MM.1S (cell line): ENCODE results near the gene CACNB4.

ENCODE experiments used
- DNase-seq: peaks from one replicate; pipeline ENCODE4 v3.0.0-alpha.2; 2015
- H2AFZ ChIP-seq: fragments of 300-600 bp; sonication (generic); 2 replicates; pipeline ENCODE4 v1.6.0; 2016; ENCODE audit warnings: antibody characterized with exemption, low read length
- H3F3A ChIP-seq: fragments of 300-600 bp; sonication (generic); 2 replicates; pipeline ENCODE4 v1.6.1; 2016; ENCODE audit warnings: mild to moderate bottlenecking, antibody characterized with exemption, low read length, moderate library complexity, mixed read lengths; ENCODE audit not compliant: insufficient read depth
- H3K27ac ChIP-seq: fragments of 300-600 bp; sonication (generic); 2 replicates; pipeline ENCODE4 v1.5.1; 2016; ENCODE audit warnings: mild to moderate bottlenecking, low read length
- H3K27me3 ChIP-seq: fragments of 300-600 bp; sonication (generic); replicated peaks from 2 replicates; pipeline ENCODE4 v1.6.0; 2016; ENCODE audit warnings: low read length; ENCODE audit not compliant: insufficient read depth
- H3K36me3 ChIP-seq: fragments of 300-600 bp; sonication (generic); replicated peaks from 2 replicates; pipeline ENCODE4 v1.6.1; 2016; ENCODE audit warnings: mild to moderate bottlenecking, low read length, mixed read lengths; ENCODE audit not compliant: insufficient read depth
- H3K4me1 ChIP-seq: fragments of 300-600 bp; sonication (generic); 2 replicates; pipeline ENCODE4 v1.6.1; 2016; ENCODE audit warnings: low read length, mixed read lengths
- H3K4me2 ChIP-seq: fragments of 300-600 bp; sonication (generic); 2 replicates; pipeline ENCODE4 v1.6.0; 2016; ENCODE audit warnings: low read depth, low read length
- H3K4me3 ChIP-seq: fragments of 300-600 bp; sonication (generic); 2 replicates; pipeline ENCODE4 v1.5.1; 2016; ENCODE audit warnings: low read length, mixed read lengths
- H3K79me2 ChIP-seq: fragments of 300-600 bp; sonication (generic); 2 replicates; pipeline ENCODE4 v1.6.1; 2016; ENCODE audit warnings: mixed run types, low read length, mixed read lengths
- H3K9ac ChIP-seq: fragments of 300-600 bp; sonication (generic); 2 replicates; pipeline ENCODE4 v1.6.1; 2016; ENCODE audit warnings: low read length, mixed read lengths
- H3K9me2 ChIP-seq: fragments of 300-600 bp; sonication (generic); replicated peaks from 2 replicates; pipeline ENCODE4 v1.6.1; 2016; ENCODE audit warnings: mild to moderate bottlenecking, low read length, mixed read lengths; ENCODE audit not compliant: insufficient read depth
- H3K9me3 ChIP-seq: fragments of 300-600 bp; sonication (generic); replicated peaks from 2 replicates; pipeline ENCODE4 v1.6.1; 2016; ENCODE audit warnings: mild to moderate bottlenecking, low read length, mixed read lengths; ENCODE audit not compliant: insufficient read depth
- H4K20me1 ChIP-seq: fragments of 300-600 bp; sonication (generic); 2 replicates; pipeline ENCODE4 v1.6.1; 2016; ENCODE audit warnings: mild to moderate bottlenecking, low read length, moderate library complexity, mixed read lengths; ENCODE audit not compliant: insufficient read depth
- CTCF ChIP-seq: fragments of 300-600 bp; sonication (generic); IDR thresholded peaks from 2 replicates; pipeline ENCODE4 v1.5.1; 2016; ENCODE audit warnings: antibody characterized with exemption, low read length, mixed read lengths
- EZH2 ChIP-seq: fragments of 300-600 bp; sonication (generic); optimal IDR thresholded peaks from 2 replicates; pipeline ENCODE3; 2017; ENCODE audit warnings: low read depth, mild to moderate bottlenecking, antibody characterized with exemption, low read length, mixed read lengths
- EZH2phosphoT487 ChIP-seq: fragments of 300-600 bp; sonication (generic); IDR thresholded peaks from 2 replicates; pipeline ENCODE4 v1.6.1; 2018; ENCODE audit warnings: antibody characterized with exemption, low read length

Gene CACNB4

GRCh38 chr2:152028182-152028862 lies 70.5 kb downstream of the CACNB4 start:
- H3K4me3 ChIP-seq, result no peak overlapping the region
- no peaks in the 10 kb centered on the region for H3K36me3 ChIP-seq
- no peak overlapping the region for H3K9ac ChIP-seq
- H3K27ac ChIP-seq, result no peak overlapping the region
- no peak overlapping the region for H2AFZ ChIP-seq
- no peaks in the 10 kb centered on the region for H3K9me3 ChIP-seq
- H3K4me1 ChIP-seq, result peaks cover 4% of the 10 kb centered on the region
- H3K4me2 ChIP-seq, result no peak overlapping the region
- H3F3A ChIP-seq, result no peaks in the 10 kb centered on the region
- no peaks in the 10 kb centered on the region for H3K9me2 ChIP-seq
- no peaks in the 10 kb centered on the region for H3K79me2 ChIP-seq
- H3K27me3 ChIP-seq, result no peaks in the 10 kb centered on the region
- H4K20me1 ChIP-seq, result no peaks in the 10 kb centered on the region
- no peak for TF ChIP-seq EZH2
- no peak for TF ChIP-seq CTCF
- TF ChIP-seq EZH2phosphoT487, result no peak
- DNase-seq, result no peak

- H3K79me2 ChIP-seq, result no peaks in the 10 kb centered on the region
- H3K9ac ChIP-seq, result no peak overlapping the region
- no peaks in the 10 kb centered on the region for H3K27me3 ChIP-seq
- H2AFZ ChIP-seq, result peak overlapping the region; percentile 29
- H3F3A ChIP-seq, result no peaks in the 10 kb centered on the region
- H3K4me3 ChIP-seq, result peak overlapping the region; percentile 50
- no peaks in the 10 kb centered on the region for H3K9me3 ChIP-seq
- no peaks in the 10 kb centered on the region; the same call in 1 of the 2 replicates for H3K4me1 ChIP-seq
- no peaks in the 10 kb centered on the region for H3K9me2 ChIP-seq
- no peak overlapping the region for H3K27ac ChIP-seq
- no peaks in the 10 kb centered on the region for H3K36me3 ChIP-seq
- peak overlapping the region; percentile 42; the same call in 1 of the 2 replicates for H3K4me2 ChIP-seq
- no peaks in the 10 kb centered on the region for H4K20me1 ChIP-seq
- peak; percentile 97 for TF ChIP-seq CTCF
- TF ChIP-seq EZH2phosphoT487, result no peak
- TF ChIP-seq EZH2, result no peak
- peak; percentile 79 for DNase-seq
Observed at GRCh38 chr2:152025678-152026287, 73.1 kb downstream of the CACNB4 start.

- Histone ChIP-seq H3K4me1 (no peaks in the 10 kb centered on the region; the same call in 1 of the 2 replicates), H3K27ac (no peak overlapping the region), H4K20me1 (no peaks in the 10 kb centered on the region), H3K36me3 (no peaks in the 10 kb centered on the region), H3K9me2 (no peaks in the 10 kb centered on the region), H3K27me3 (no peaks in the 10 kb centered on the region), H3K9ac (no peak overlapping the region), H3K4me2 (no peak overlapping the region), H3K9me3 (no peaks in the 10 kb centered on the region), H3F3A (no peaks in the 10 kb centered on the region), H2AFZ (no peak overlapping the region), H3K79me2 (no peaks in the 10 kb centered on the region), H3K4me3 (no peak overlapping the region)
- TF ChIP-seq CTCF (no peak), EZH2 (no peak), EZH2phosphoT487 (no peak)
- DNase-seq, result no peak
Observed at GRCh38 chr2:152024477-152024876, 74.4 kb downstream of the CACNB4 start.
